Measurements from ENCODE around the gene ZNF771.
"Not testable (repeated sequence)": the region's sequence is repeated elsewhere in the genome, so short reads cannot be mapped to it uniquely, and the experiment has no call there.

ZNF771 gene

DNA sequence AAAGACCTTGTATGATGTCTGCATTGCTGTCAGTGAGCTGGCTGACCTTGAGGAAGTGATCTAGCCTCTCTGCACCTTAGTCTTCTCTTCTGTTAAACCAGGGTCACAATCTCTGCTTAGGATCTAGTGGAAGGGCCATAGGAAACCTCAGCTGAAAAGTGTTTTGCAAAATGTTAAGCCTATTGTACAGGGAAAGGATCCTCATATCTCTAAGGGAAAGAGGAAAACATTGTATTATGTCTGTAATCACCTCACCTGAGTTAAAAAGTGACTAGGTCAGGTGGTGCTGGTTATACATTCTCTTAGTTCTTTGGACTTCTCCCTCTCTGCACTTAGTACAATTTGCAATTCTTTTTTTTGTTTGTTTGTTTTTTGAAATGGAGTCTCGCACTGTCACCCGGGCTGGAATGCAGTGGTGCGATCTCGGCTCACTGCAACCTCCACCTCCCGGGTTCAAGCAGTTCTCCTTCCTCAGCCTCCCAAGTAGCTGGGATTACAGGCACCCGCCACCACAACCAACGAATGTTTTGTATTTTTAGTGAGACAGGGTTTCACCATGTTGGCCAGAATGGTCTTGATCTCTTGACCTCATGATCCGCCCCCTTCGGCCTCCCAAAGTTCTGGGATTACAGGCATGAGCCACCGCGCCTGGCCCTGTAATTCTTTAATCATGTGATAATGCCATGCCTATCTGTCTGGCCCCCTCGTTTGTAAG, 40.3 kb downstream of the ZNF771 start:
- H3K27ac ChIP-seq = no peak overlapping the region
- no peak for TF ChIP-seq CTCF (conservative IDR thresholded peaks at IDR 0.05; ENCODE audit: low read depth)
- no peak for DNase-seq (ENCODE audit: low spot score)
- ChIA-PET POLR2A (ENCODE audit: low non-redundant PET) (no interaction called here), CTCF (no interaction called here)

GRCh38 chr16:30449116-30449435, 41.7 kb downstream of the ZNF771 start:
- ChIA-PET POLR2A (ENCODE audit: low non-redundant PET) (no interaction called here), CTCF (interaction anchor here (0.6 to 1.6 kb wide), 8 partner anchors 9 to 109 kb away, joined by 3 to 11 read pairs (median 4); partner anchors contain the start of gene ZNF764)
- DNase-seq (ENCODE audit: low spot score) = no peak
- TF ChIP-seq CTCF (conservative IDR thresholded peaks at IDR 0.05; ENCODE audit: low read depth) = no peak
- H3K27ac ChIP-seq = no peak overlapping the region

DNA sequence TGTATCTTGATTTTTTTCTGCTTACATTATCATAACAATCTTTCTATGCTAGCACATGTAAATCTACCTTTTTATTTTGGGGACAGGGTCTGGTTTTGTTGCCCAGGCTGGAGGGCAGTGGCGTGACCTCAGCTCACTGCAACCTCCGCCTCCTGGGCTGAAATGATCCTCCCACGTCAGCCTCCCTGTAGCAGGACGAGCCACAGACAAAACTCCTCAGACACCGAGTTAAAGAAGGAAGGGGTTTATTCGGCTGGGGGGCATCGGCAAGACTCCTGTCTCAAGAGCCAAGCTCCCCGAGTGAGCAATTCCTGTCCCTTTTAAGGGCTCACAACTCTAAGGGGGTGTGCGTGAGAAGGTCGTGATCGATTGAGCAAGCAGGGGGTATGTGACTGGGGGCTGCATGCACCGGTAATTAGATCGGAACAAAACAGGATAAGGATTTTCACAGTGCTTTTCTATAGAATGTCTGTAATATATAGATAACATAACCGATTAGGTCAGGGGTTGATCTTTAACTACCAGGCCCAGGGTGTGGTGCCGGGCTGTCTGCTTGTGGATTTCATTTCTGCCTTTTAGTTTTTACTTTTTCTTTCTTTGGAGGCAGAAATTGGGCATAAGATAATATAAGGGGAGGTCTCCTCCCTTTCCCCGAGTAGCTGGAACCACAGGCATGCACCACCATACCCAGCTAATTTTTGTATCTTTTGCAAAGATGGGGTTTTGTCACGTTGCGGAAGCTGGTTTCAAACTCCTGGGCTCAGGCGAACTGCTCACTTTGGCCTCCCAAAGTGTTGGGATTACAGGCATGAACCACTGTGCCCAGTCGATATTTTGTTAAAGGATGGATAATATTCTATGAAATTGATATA, 45.5 kb downstream of the ZNF771 start:
- H3K27ac ChIP-seq; CTCF ChIA-PET; DNase-seq (ENCODE audit: low spot score); POLR2A ChIA-PET (ENCODE audit: low non-redundant PET): not testable (repeated sequence)

DNA sequence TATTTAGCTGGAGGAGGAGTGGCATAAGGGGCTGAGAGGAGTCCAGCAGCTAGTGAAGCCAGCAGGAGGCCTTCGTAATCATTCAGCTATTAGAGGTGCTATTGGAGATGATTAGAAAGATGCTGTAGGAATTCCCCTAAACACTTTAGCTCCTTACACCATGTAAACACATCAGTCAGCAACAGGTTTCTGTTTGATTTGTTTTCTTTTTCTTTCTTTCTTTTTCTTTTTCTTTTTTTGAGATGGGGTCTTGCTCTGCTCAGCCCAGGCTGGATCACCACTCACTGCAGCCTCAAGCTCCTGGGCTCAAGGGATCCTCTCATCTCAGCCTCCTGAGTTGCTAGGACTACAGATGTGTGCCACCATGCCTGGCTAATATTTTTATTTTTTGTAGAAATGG, 48.9 kb downstream of the ZNF771 start:
- no peak for TF ChIP-seq CTCF (conservative IDR thresholded peaks at IDR 0.05; ENCODE audit: low read depth)
- no peak overlapping the region for H3K27ac ChIP-seq
- ChIA-PET POLR2A (ENCODE audit: low non-redundant PET) (interaction anchor here (0.7 kb wide), 1 partner anchor 12 kb away, joined by 3 read pairs; no protein-coding TSS in a partner anchor), CTCF (interaction anchor here (0.6 kb wide), 2 partner anchors 8 to 76 kb away, joined by 3 read pairs; no protein-coding TSS in a partner anchor)
- DNase-seq (ENCODE audit: low spot score) = no peak

DNA sequence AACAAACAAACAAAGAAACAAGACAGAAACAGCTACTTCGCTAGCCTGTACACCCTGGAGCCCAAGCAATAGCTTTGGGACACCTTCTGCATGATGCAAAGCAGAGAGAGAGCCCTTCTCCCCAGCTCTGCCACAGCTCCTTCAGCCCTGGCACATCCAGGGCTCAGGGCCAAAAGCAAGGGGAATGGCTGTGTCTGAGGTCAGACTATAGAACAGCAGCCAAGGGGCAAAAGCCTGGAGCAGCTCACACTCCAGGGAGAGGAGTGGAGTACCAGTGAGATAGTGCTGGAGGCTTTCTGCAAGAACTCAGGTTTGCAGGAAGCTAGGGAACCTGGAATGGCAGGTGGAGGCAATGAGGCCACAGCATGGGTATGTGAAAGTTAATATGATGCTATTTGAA, 49.9 kb downstream of the ZNF771 start:
- POLR2A ChIA-PET (ENCODE audit: low non-redundant PET) = interaction anchor here (0.7 kb wide), 1 partner anchor 68 kb away, joined by 3 read pairs; no protein-coding TSS in a partner anchor
- DNase-seq (ENCODE audit: low spot score) = no peak
- CTCF ChIA-PET = interaction anchor here (0.5 kb wide), 1 partner anchor 61 kb away, joined by 3 read pairs; no protein-coding TSS in a partner anchor
- TF ChIP-seq CTCF (conservative IDR thresholded peaks at IDR 0.05; ENCODE audit: low read depth) = no peak
- no peak overlapping the region for H3K27ac ChIP-seq

GRCh38 chr16:30457743-30458560, 50.5 kb downstream of the ZNF771 start:
- DNase-seq (ENCODE audit: low spot score) = no peak
- H3K27ac ChIP-seq = no peak overlapping the region
- POLR2A ChIA-PET (ENCODE audit: low non-redundant PET) = interaction anchor here (0.6 to 0.7 kb wide), 2 partner anchors 67 to 128 kb away, joined by 3 to 6 read pairs; no protein-coding TSS in a partner anchor
- no peak for TF ChIP-seq CTCF (conservative IDR thresholded peaks at IDR 0.05; ENCODE audit: low read depth)
- CTCF ChIA-PET = interaction anchor here (0.9 kb wide), 1 partner anchor 9 kb away, joined by 3 read pairs; no protein-coding TSS in a partner anchor

All from RWPE1 (cell line).